ENCODE data around the gene PCNX1.
A peak's percentile ranks its signal among the peaks of the same experiment; 100 is the strongest.
"Not testable (repeated sequence)": the region's sequence is repeated elsewhere in the genome, so short reads cannot be mapped to it uniquely, and the experiment has no call there.

PCNX1 gene

GRCh38 chr14:71140157-71140556 is 232.9 kb downstream of the PCNX1 start:
- H3K27me3 ChIP-seq (ENCODE audit: insufficient read depth, poor library complexity, severe bottlenecking): no peaks in the 10 kb centered on the region
- no peak for DNase-seq (ENCODE audit: low read depth in 1 of 2, low spot score in 1 of 2)
- TF ChIP-seq SPI1 (IDR thresholded peaks at IDR 0.05; ENCODE audit: borderline replicate concordance, low read depth): no peak
- TF ChIP-seq REST (IDR thresholded peaks at IDR 0.05; ENCODE audit: insufficient replicate concordance, low read depth): no peak
- no peak for TF ChIP-seq POLR2AphosphoS5 (IDR thresholded peaks at IDR 0.05; ENCODE audit: low read depth)
- no peak for TF ChIP-seq CTCF (IDR thresholded peaks at IDR 0.05; ENCODE audit: insufficient read depth, low read length)
- no peak for TF ChIP-seq GABPA (IDR thresholded peaks at IDR 0.05; ENCODE audit: low read depth)
- H3K4me3 ChIP-seq (replicated peaks; ENCODE audit: insufficient read depth, low read length): no peak overlapping the region
- no peak overlapping the region for H3K27ac ChIP-seq (replicated peaks)

GRCh38 chr14:71141701-71142374 is 234.6 kb downstream of the PCNX1 start:
- no peak for DNase-seq (ENCODE audit: low read depth in 1 of 2, low spot score in 1 of 2)
- peak overlapping the region; percentile 58 for H3K27ac ChIP-seq (replicated peaks)
- TF ChIP-seq SPI1 (IDR thresholded peaks at IDR 0.05; ENCODE audit: borderline replicate concordance, low read depth): no peak
- TF ChIP-seq GABPA (IDR thresholded peaks at IDR 0.05; ENCODE audit: low read depth): no peak
- no peak for TF ChIP-seq REST (IDR thresholded peaks at IDR 0.05; ENCODE audit: insufficient replicate concordance, low read depth)
- no peak for TF ChIP-seq CTCF (IDR thresholded peaks at IDR 0.05; ENCODE audit: insufficient read depth, low read length)
- no peak for TF ChIP-seq POLR2AphosphoS5 (IDR thresholded peaks at IDR 0.05; ENCODE audit: low read depth)
- no peak overlapping the region for H3K4me3 ChIP-seq (replicated peaks; ENCODE audit: insufficient read depth, low read length)
- no peaks in the 10 kb centered on the region for H3K27me3 ChIP-seq (ENCODE audit: insufficient read depth, poor library complexity, severe bottlenecking)

GRCh38 chr14:71142375-71143038 is 235.2 kb downstream of the PCNX1 start:
- peak; percentile 76 to 81 for DNase-seq (ENCODE audit: low read depth in 1 of 2, low spot score in 1 of 2)
- Histone ChIP-seq H3K4me3 (replicated peaks; ENCODE audit: insufficient read depth, low read length) (no peak overlapping the region), H3K27me3 (ENCODE audit: insufficient read depth, poor library complexity, severe bottlenecking) (no peaks in the 10 kb centered on the region), H3K27ac (replicated peaks) (peak overlapping the region; percentile 78)
- TF ChIP-seq SPI1 (IDR thresholded peaks at IDR 0.05; ENCODE audit: borderline replicate concordance, low read depth): no peak

- Histone ChIP-seq H3K27ac (replicated peaks) (peak overlapping the region; percentile 78), H3K27me3 (ENCODE audit: insufficient read depth, poor library complexity, severe bottlenecking) (no peaks in the 10 kb centered on the region), H3K4me3 (replicated peaks; ENCODE audit: insufficient read depth, low read length) (no peak overlapping the region)
- DNase-seq (ENCODE audit: low read depth in 1 of 2, low spot score in 1 of 2): peak; percentile 49 to 56
- TF ChIP-seq REST (IDR thresholded peaks at IDR 0.05; ENCODE audit: insufficient replicate concordance, low read depth) (no peak), GABPA (IDR thresholded peaks at IDR 0.05; ENCODE audit: low read depth) (no peak), CTCF (IDR thresholded peaks at IDR 0.05; ENCODE audit: insufficient read depth, low read length) (no peak), POLR2AphosphoS5 (IDR thresholded peaks at IDR 0.05; ENCODE audit: low read depth) (no peak), SPI1 (IDR thresholded peaks at IDR 0.05; ENCODE audit: borderline replicate concordance, low read depth) (no peak)
Measured at GRCh38 chr14:71143381-71144290, 236.4 kb downstream of the PCNX1 start.

- H3K4me3 ChIP-seq (replicated peaks; ENCODE audit: insufficient read depth, low read length); DNase-seq (ENCODE audit: low read depth in 1 of 2, low spot score in 1 of 2): not testable (repeated sequence)
Measured at GRCh38 chr14:71147335-71147734, 240.1 kb downstream of the PCNX1 start.

More at GRCh38 chr14:71147335-71147734, 240.1 kb downstream of the PCNX1 start:
- H3K27ac ChIP-seq (replicated peaks); H3K27me3 ChIP-seq (ENCODE audit: insufficient read depth, poor library complexity, severe bottlenecking): not testable (repeated sequence)
